Upper lobe of left lung (tissue), 4 donors: Measurements from ENCODE around the gene TMEM109.

Experiments used
- EP300 ChIP-seq, 4 donors: sonication (generic); formaldehyde crosslinking; IDR thresholded peaks; one replicate each; pipeline ENCODE4 v1.5.1; 2017; ENCODE audit warnings: antibody characterized with exemption in 4 of 4, control low read depth in 2 of 4
- TF ChIP-seq, protein P1 (sequence below), 6 experiments: fragments of 450-650 bp in 4 of 6; fragments of 200-600 bp in 2 of 6; sonication (generic) in 2 of 6; IDR thresholded peaks; one replicate each; pipeline ENCODE4 v1.5.1; 2016 to 2019; ENCODE audit warnings: antibody characterized with exemption in 6 of 6

DNA sequence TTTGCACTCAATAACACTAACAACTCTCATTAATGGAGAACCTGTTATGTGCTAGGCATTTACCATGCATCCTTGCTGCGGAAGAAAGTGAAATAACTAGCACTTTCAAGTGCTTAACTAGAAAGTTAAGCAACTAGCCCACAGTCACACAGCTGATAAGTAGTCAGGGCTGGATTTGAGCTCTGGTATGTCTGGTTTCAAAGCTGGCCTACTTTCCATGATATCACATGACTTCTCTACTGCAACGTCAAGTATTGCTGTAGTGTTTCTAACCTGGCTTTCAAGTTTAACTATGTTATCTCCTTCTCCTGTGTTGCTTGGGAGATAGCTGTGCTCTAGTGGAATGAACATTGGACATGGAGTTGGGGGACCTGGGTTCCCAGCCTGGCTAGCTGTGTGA is 25.9 kb downstream of the TMEM109 start:
- TF ChIP-seq, protein P1, sequence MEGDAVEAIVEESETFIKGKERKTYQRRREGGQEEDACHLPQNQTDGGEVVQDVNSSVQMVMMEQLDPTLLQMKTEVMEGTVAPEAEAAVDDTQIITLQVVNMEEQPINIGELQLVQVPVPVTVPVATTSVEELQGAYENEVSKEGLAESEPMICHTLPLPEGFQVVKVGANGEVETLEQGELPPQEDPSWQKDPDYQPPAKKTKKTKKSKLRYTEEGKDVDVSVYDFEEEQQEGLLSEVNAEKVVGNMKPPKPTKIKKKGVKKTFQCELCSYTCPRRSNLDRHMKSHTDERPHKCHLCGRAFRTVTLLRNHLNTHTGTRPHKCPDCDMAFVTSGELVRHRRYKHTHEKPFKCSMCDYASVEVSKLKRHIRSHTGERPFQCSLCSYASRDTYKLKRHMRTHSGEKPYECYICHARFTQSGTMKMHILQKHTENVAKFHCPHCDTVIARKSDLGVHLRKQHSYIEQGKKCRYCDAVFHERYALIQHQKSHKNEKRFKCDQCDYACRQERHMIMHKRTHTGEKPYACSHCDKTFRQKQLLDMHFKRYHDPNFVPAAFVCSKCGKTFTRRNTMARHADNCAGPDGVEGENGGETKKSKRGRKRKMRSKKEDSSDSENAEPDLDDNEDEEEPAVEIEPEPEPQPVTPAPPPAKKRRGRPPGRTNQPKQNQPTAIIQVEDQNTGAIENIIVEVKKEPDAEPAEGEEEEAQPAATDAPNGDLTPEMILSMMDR (IDR thresholded peaks at IDR 0.05), result no peak
- no peak for TF ChIP-seq EP300 (IDR thresholded peaks at IDR 0.05)
